SK-N-SH (cell line): ENCODE results near the gene SERPIND1. TPM values are rescaled to one million over a fixed set of nuclear protein-coding genes. Genes with fewer than 3 reads are reported as not detected.

Source experiments
- CTCF ChIA-PET: fragments of 300-600, 350-600 bp; formaldehyde crosslinking; extraction: SDS; loops from one replicate; lab custom pipeline; 2021; lab: Yijun Ruan, JAX
- POLR2A ChIA-PET: fragments of 350-600 bp; sonication (Branson Sonifier 250); formaldehyde crosslinking; extraction: SDS; loops from one replicate; lab custom pipeline; 2020; ENCODE audit warnings: antibody characterized with exemption, inconsistent platforms; lab: Yijun Ruan, JAX
- DNase-seq: peaks from one replicate; pipeline ENCODE4 v3.0.0; 2012
- H2AFZ ChIP-seq: fragments of 200-600 bp; sonication (generic); 2 replicates; pipeline ENCODE4 v1.8.1; 2016; ENCODE audit warnings: antibody characterized with exemption, mild to moderate bottlenecking, low read depth
- H3F3A ChIP-seq: fragments of 200-600 bp; sonication (generic); replicated peaks from 2 replicates; pipeline ENCODE3; 2016; ENCODE audit warnings: antibody characterized with exemption, mild to moderate bottlenecking; ENCODE audit not compliant: insufficient read depth
- H3K27ac ChIP-seq, 2 experiments: fragments of 200-500 bp in 1 of 2; fragments of 200-600 bp in 1 of 2; sonication (Bioruptor generic) in 1 of 2; sonication (generic), shearing (Covaris generic) in 1 of 2; 2 replicates each; pipeline versions ENCODE4 v1.5.1 to v1.6.1; 2014 to 2016; ENCODE audit warnings: low read depth in 2 of 2, inconsistent platforms in 1 of 2, low read length in 1 of 2, mild to moderate bottlenecking in 1 of 2, mixed read lengths in 1 of 2
- H3K27me3 ChIP-seq: fragments of 200-600 bp; sonication (generic), shearing (Covaris generic); 2 replicates; pipeline ENCODE4 v1.6.1; 2016; ENCODE audit warnings: mixed run types; ENCODE audit not compliant: insufficient read depth
- H3K36me3 ChIP-seq, 2 experiments: fragments of 200-500 bp in 1 of 2; fragments of 200-600 bp in 1 of 2; sonication (Bioruptor generic) in 1 of 2; sonication (generic) in 1 of 2; replicated peaks in 1 of 2; 2 replicates each; pipeline versions ENCODE3 to v1.5.1; 2014 to 2016; ENCODE audit warnings: low read length in 1 of 2, mild to moderate bottlenecking in 1 of 2; ENCODE audit not compliant: insufficient read depth in 2 of 2, control insufficient read depth in 1 of 2
- H3K4me1 ChIP-seq, 2 experiments: fragments of 200-500 bp in 1 of 2; fragments of 200-600 bp in 1 of 2; sonication (Bioruptor generic) in 1 of 2; sonication (generic), shearing (Covaris generic) in 1 of 2; 2 replicates each; pipeline versions ENCODE4 v1.5.1 to v1.6.1; 2014 to 2016; ENCODE audit warnings: low read depth in 1 of 2, low read length in 1 of 2, mixed run types in 1 of 2; ENCODE audit not compliant: insufficient read depth in 2 of 2, control insufficient read depth in 1 of 2
- H3K4me2 ChIP-seq: fragments of 200-600 bp; sonication (generic), shearing (Covaris generic); 2 replicates; pipeline ENCODE4 v1.6.1; 2017; ENCODE audit warnings: mixed run types
- H3K4me3 ChIP-seq, 2 experiments: fragments of 200-500 bp in 1 of 2; fragments of 200-600 bp in 1 of 2; sonication (Bioruptor generic) in 1 of 2; sonication (generic), shearing (Covaris generic) in 1 of 2; 2 replicates each; pipeline versions ENCODE4 v1.5.1 to v1.8.1; 2014 to 2016; ENCODE audit warnings: low read depth in 2 of 2, inconsistent platforms in 1 of 2, low read length in 1 of 2, mild to moderate bottlenecking in 1 of 2, mixed read lengths in 1 of 2, moderate library complexity in 1 of 2
- H3K79me2 ChIP-seq: fragments of 200-600 bp; sonication (generic); 2 replicates; pipeline ENCODE4 v1.8.1; 2017; ENCODE audit warnings: mild to moderate bottlenecking; ENCODE audit not compliant: insufficient read depth
- H3K9ac ChIP-seq: fragments of 200-600 bp; sonication (generic); 2 replicates; pipeline ENCODE4 v1.6.1; 2017; ENCODE audit warnings: mixed run types
- H3K9me2 ChIP-seq: fragments of 200-600 bp; sonication (generic); 2 replicates; pipeline ENCODE4 v1.6.1; 2017; ENCODE audit warnings: mixed run types
- H3K9me3 ChIP-seq: fragments of 200-600 bp; sonication (generic); 2 replicates; pipeline ENCODE4 v1.6.1; 2017; ENCODE audit warnings: mixed run types, mild to moderate bottlenecking, moderate library complexity
- H4K20me1 ChIP-seq: fragments of 200-600 bp; sonication (generic); 2 replicates; pipeline ENCODE4 v1.6.1; 2017; ENCODE audit warnings: mild to moderate bottlenecking, mixed run types; ENCODE audit not compliant: insufficient read depth
- FOSL2 ChIP-seq: IDR thresholded peaks from 2 replicates; pipeline ENCODE4 v1.4.0; 2012; ENCODE audit warnings: low read depth, mild to moderate bottlenecking, moderate library complexity, borderline replicate concordance
- NFIC ChIP-seq: IDR thresholded peaks from 2 replicates; pipeline ENCODE4 v1.4.0; 2012; ENCODE audit warnings: borderline replicate concordance
- NRF1 ChIP-seq: IDR thresholded peaks from 2 replicates; pipeline ENCODE4 v1.6.1; 2012; ENCODE audit warnings: low read depth, mild to moderate bottlenecking, low read length
- RCOR1 ChIP-seq: fragments of 150-350 bp; IDR thresholded peaks from 2 replicates; pipeline ENCODE4 v1.6.1; 2017; ENCODE audit warnings: antibody characterized with exemption, low read length
- TCF12 ChIP-seq: IDR thresholded peaks from 2 replicates; pipeline ENCODE4 v1.4.0; 2012
- TEAD4 ChIP-seq: IDR thresholded peaks from 2 replicates; pipeline ENCODE4 v1.4.0; 2012; ENCODE audit warnings: mild to moderate bottlenecking, borderline replicate concordance; ENCODE audit not compliant: insufficient read depth
- WGBS: methylation state at CpG from one replicate; pipeline ENCODE4 v1.1.6; 2017; ENCODE audit warnings: low lambda C conversion rate; 5-methylcytosine and 5-hydroxymethylcytosine counted together
- polyA plus RNA-seq, 3 experiments: library from polyadenylated mRNA; depleted of rRNA; stranded (reverse); fragments of >200 nt; gene quantifications; 2 replicates each; pipeline ENCODE4 v1.2.3, GENCODE V29; 2012
- TF ChIP-seq, protein P1 (sequence below): IDR thresholded peaks from 2 replicates; pipeline ENCODE4 v1.4.0; 2012; ENCODE audit warnings: low read depth, borderline replicate concordance
- TF ChIP-seq, protein P2 (sequence below): fragments of 150-350 bp; IDR thresholded peaks from 2 replicates; pipeline ENCODE4 v1.6.1; 2017; ENCODE audit warnings: antibody characterized with exemption, low read length, low read depth, borderline replicate concordance
- TF ChIP-seq, protein P3 (sequence below): IDR thresholded peaks from 2 replicates; pipeline ENCODE4 v1.6.1; 2012; ENCODE audit warnings: mild to moderate bottlenecking, low read depth, low read length, moderate library complexity
- TF ChIP-seq, protein P4 (sequence below): fragments of 150-350 bp; IDR thresholded peaks from 2 replicates; pipeline ENCODE4 v1.6.1; 2016; ENCODE audit warnings: mild to moderate bottlenecking, low read depth, low read length

Gene SERPIND1
- polyA plus RNA-seq, 1 of the 3 experiments (the other 2 are of a cell fraction), result not detected

DNA sequence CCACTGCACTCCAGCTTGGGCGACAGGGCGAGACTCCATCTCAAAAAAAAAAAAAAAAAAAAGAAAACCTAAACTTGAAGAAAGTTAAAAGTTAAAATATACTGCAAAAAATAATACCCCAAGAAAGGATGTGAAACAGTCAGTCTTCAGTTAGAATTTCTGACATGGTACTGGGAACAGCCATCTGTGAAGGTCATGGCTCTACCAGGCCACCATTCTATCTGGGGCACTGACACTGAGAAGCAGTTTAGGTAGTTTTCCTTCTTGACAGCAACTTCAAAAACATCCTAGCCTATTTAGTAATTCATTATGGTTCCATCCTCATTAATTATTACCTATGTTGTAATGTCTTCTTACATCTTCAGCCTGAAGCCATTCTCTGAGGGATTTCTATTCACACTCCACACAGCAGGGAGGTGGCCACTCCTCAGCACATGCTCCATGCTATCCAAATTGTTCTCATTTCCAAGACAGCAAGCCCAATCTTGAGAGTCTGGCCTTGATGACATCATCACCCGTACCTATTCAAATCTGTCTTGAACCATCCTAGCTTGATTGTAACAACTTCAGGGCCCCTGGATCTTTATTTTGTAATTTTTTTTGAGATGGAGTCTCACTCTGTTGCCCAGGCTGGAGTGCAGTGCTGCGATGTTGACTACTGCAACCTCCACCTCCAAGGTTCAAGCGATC is 38.2 kb downstream of the SERPIND1 start:
- Histone ChIP-seq H3K4me3 (no peak overlapping the region), H3K9me2 (no peaks in the 10 kb centered on the region), H3K4me2 (no peak overlapping the region), H4K20me1 (no peaks in the 10 kb centered on the region), H2AFZ (no peak overlapping the region), H3K4me1 (peaks cover 0 to 9% of the 10 kb centered on the region in 2 experiments; a peak in 1 of 4 replicates), H3K27ac (no peak overlapping the region), H3K9ac (no peak overlapping the region), H3K36me3 (peaks cover 23 to 36% of the 10 kb centered on the region in 2 experiments), H3K79me2 (no peaks in the 10 kb centered on the region), H3K27me3 (no peaks in the 10 kb centered on the region), H3F3A (peaks cover 4% of the 10 kb centered on the region), H3K9me3 (no peaks in the 10 kb centered on the region)
- WGBS, result 96% methylated on average over 5 of the region's 5 CpGs
- TF ChIP-seq, protein P1, sequence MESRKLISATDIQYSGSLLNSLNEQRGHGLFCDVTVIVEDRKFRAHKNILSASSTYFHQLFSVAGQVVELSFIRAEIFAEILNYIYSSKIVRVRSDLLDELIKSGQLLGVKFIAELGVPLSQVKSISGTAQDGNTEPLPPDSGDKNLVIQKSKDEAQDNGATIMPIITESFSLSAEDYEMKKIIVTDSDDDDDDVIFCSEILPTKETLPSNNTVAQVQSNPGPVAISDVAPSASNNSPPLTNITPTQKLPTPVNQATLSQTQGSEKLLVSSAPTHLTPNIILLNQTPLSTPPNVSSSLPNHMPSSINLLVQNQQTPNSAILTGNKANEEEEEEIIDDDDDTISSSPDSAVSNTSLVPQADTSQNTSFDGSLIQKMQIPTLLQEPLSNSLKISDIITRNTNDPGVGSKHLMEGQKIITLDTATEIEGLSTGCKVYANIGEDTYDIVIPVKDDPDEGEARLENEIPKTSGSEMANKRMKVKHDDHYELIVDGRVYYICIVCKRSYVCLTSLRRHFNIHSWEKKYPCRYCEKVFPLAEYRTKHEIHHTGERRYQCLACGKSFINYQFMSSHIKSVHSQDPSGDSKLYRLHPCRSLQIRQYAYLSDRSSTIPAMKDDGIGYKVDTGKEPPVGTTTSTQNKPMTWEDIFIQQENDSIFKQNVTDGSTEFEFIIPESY, result no peak
- TF ChIP-seq FOSL2, result no peak
- no peak for TF ChIP-seq TCF12
- TF ChIP-seq, protein P2, sequence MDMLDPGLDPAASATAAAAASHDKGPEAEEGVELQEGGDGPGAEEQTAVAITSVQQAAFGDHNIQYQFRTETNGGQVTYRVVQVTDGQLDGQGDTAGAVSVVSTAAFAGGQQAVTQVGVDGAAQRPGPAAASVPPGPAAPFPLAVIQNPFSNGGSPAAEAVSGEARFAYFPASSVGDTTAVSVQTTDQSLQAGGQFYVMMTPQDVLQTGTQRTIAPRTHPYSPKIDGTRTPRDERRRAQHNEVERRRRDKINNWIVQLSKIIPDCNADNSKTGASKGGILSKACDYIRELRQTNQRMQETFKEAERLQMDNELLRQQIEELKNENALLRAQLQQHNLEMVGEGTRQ, result no peak
- no peak for TF ChIP-seq NFIC
- no peak for TF ChIP-seq NRF1
- no peak for TF ChIP-seq RCOR1
- TF ChIP-seq, protein P3, sequence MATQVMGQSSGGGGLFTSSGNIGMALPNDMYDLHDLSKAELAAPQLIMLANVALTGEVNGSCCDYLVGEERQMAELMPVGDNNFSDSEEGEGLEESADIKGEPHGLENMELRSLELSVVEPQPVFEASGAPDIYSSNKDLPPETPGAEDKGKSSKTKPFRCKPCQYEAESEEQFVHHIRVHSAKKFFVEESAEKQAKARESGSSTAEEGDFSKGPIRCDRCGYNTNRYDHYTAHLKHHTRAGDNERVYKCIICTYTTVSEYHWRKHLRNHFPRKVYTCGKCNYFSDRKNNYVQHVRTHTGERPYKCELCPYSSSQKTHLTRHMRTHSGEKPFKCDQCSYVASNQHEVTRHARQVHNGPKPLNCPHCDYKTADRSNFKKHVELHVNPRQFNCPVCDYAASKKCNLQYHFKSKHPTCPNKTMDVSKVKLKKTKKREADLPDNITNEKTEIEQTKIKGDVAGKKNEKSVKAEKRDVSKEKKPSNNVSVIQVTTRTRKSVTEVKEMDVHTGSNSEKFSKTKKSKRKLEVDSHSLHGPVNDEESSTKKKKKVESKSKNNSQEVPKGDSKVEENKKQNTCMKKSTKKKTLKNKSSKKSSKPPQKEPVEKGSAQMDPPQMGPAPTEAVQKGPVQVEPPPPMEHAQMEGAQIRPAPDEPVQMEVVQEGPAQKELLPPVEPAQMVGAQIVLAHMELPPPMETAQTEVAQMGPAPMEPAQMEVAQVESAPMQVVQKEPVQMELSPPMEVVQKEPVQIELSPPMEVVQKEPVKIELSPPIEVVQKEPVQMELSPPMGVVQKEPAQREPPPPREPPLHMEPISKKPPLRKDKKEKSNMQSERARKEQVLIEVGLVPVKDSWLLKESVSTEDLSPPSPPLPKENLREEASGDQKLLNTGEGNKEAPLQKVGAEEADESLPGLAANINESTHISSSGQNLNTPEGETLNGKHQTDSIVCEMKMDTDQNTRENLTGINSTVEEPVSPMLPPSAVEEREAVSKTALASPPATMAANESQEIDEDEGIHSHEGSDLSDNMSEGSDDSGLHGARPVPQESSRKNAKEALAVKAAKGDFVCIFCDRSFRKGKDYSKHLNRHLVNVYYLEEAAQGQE, result no peak
- no peak for TF ChIP-seq TEAD4
- TF ChIP-seq, protein P4, sequence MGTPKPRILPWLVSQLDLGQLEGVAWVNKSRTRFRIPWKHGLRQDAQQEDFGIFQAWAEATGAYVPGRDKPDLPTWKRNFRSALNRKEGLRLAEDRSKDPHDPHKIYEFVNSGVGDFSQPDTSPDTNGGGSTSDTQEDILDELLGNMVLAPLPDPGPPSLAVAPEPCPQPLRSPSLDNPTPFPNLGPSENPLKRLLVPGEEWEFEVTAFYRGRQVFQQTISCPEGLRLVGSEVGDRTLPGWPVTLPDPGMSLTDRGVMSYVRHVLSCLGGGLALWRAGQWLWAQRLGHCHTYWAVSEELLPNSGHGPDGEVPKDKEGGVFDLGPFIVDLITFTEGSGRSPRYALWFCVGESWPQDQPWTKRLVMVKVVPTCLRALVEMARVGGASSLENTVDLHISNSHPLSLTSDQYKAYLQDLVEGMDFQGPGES, result no peak
- ChIA-PET POLR2A (no interaction called here), CTCF (interaction anchor here (1.8 kb wide), 1 partner anchor 9 kb away, joined by 9 read pairs; no protein-coding TSS in a partner anchor)
- no peak for DNase-seq
